RWPE2 (cell line): Measurements from ENCODE around the gene ARHGAP8.
"Not testable (repeated sequence)": the region's sequence is repeated elsewhere in the genome, so short reads cannot be mapped to it uniquely, and the experiment has no call there.

Source experiments
- ATAC-seq: fragments of 200-7000 bp; cut with Tn5 transposase; 3 replicates; pipeline ENCODE4 v1.9.1; 2021; ENCODE audit warnings: low read depth
- DNase-seq: peaks from one replicate; pipeline ENCODE4 v3.0.0-alpha.2; 2020; ENCODE audit warnings: low spot score
- H3K27ac ChIP-seq: fragments of 450-650 bp; 2 replicates; pipeline ENCODE4 v1.5.1; 2017; ENCODE audit warnings: mild to moderate bottlenecking; ENCODE audit not compliant: poor library complexity, severe bottlenecking
- H3K27me3 ChIP-seq: fragments of 250-450 bp; sonication (Bioruptor Pico); 2 replicates; pipeline ENCODE4 v1.5.1; 2021; ENCODE audit warnings: mild to moderate bottlenecking, moderate library complexity; ENCODE audit not compliant: insufficient read depth, poor library complexity, severe bottlenecking
- H3K36me3 ChIP-seq: fragments of 250-450 bp; sonication (Bioruptor Pico); 2 replicates; pipeline ENCODE4 v1.5.1; 2020; ENCODE audit warnings: low read depth, mild to moderate bottlenecking, moderate library complexity
- H3K4me1 ChIP-seq: fragments of 250-450 bp; sonication (Bioruptor Pico); 2 replicates; pipeline ENCODE4 v1.5.1; 2021; ENCODE audit warnings: mild to moderate bottlenecking, moderate library complexity; ENCODE audit not compliant: insufficient read depth, poor library complexity, severe bottlenecking
- H3K4me3 ChIP-seq: fragments of 250-450 bp; sonication (Bioruptor Pico); 2 replicates; pipeline ENCODE4 v1.5.1; 2021; ENCODE audit warnings: mild to moderate bottlenecking, moderate library complexity; ENCODE audit not compliant: severe bottlenecking
- H3K9me3 ChIP-seq: fragments of 250-450 bp; sonication (Bioruptor Pico); 2 replicates; pipeline ENCODE4 v1.5.1; 2021; ENCODE audit warnings: mild to moderate bottlenecking, moderate library complexity; ENCODE audit not compliant: severe bottlenecking
- CTCF ChIP-seq: fragments of 450-650 bp; IDR thresholded peaks from one replicate; pipeline ENCODE4 v1.5.1; 2017; ENCODE audit warnings: mild to moderate bottlenecking, moderate library complexity; ENCODE audit not compliant: poor library complexity, severe bottlenecking

The ARHGAP8 gene

GRCh38 chr22:44894782-44895181 lies 142.4 kb downstream of the ARHGAP8 start:
- ATAC-seq: no peak
- Histone ChIP-seq H3K4me3 (no peak overlapping the region), H3K9me3 (no peaks in the 10 kb centered on the region), H3K36me3 (no peaks in the 10 kb centered on the region), H3K4me1 (no peaks in the 10 kb centered on the region), H3K27me3 (no peaks in the 10 kb centered on the region), H3K27ac (no peak overlapping the region)
- no peak for DNase-seq
- TF ChIP-seq CTCF: no peak

GRCh38 chr22:44895296-44896055 lies 143.1 kb downstream of the ARHGAP8 start:
- no peak for ATAC-seq
- Histone ChIP-seq H3K4me1 (no peaks in the 10 kb centered on the region), H3K27me3 (no peaks in the 10 kb centered on the region), H3K4me3 (no peak overlapping the region), H3K9me3 (no peaks in the 10 kb centered on the region), H3K36me3 (no peaks in the 10 kb centered on the region), H3K27ac (no peak overlapping the region)
- no peak for DNase-seq
- no peak for TF ChIP-seq CTCF

- TF ChIP-seq CTCF: no peak
- ATAC-seq: no peak
- no peaks in the 10 kb centered on the region for H3K27me3 ChIP-seq
- no peaks in the 10 kb centered on the region for H3K36me3 ChIP-seq
- H3K9me3 ChIP-seq: peaks cover 11% of the 10 kb centered on the region
- no peak overlapping the region for H3K4me3 ChIP-seq
- DNase-seq: no peak
- no peaks in the 10 kb centered on the region for H3K4me1 ChIP-seq
- no peak overlapping the region for H3K27ac ChIP-seq
Measured at GRCh38 chr22:44898236-44898635, 145.9 kb downstream of the ARHGAP8 start.

GRCh38 chr22:44901301-44901700 lies 148.9 kb downstream of the ARHGAP8 start:
- no peak overlapping the region for H3K4me3 ChIP-seq
- no peaks in the 10 kb centered on the region for H3K4me1 ChIP-seq
- no peak overlapping the region for H3K27ac ChIP-seq
- H3K36me3 ChIP-seq: no peaks in the 10 kb centered on the region
- peaks cover 11% of the 10 kb centered on the region for H3K9me3 ChIP-seq
- no peak for TF ChIP-seq CTCF
- ATAC-seq (no peak), DNase-seq (no peak)
- peaks cover 6% of the 10 kb centered on the region for H3K27me3 ChIP-seq

- not testable (repeated sequence) for ATAC-seq, DNase-seq, H3K4me3 ChIP-seq, H3K36me3 ChIP-seq, H3K27me3 ChIP-seq, H3K27ac ChIP-seq, H3K4me1 ChIP-seq
- H3K9me3 ChIP-seq: peaks cover 11% of the 10 kb centered on the region
Measured at GRCh38 chr22:44903164-44903563, 150.8 kb downstream of the ARHGAP8 start.

- ATAC-seq, H3K4me3 ChIP-seq, DNase-seq, H3K36me3 ChIP-seq, H3K4me1 ChIP-seq, H3K27ac ChIP-seq, H3K27me3 ChIP-seq: not testable (repeated sequence)
- H3K9me3 ChIP-seq: peaks cover 11% of the 10 kb centered on the region
Measured at GRCh38 chr22:44904492-44905152, 152.2 kb downstream of the ARHGAP8 start.
